Measurements from ENCODE around the gene TASP1. TPM values are rescaled to one million over a fixed set of nuclear protein-coding genes. Genes with fewer than 3 reads are reported as not detected.

TASP1 gene
- total RNA-seq, 6 experiments from 2014 or later = 2.5 to 6.1 (median 4.3) TPM

DNA sequence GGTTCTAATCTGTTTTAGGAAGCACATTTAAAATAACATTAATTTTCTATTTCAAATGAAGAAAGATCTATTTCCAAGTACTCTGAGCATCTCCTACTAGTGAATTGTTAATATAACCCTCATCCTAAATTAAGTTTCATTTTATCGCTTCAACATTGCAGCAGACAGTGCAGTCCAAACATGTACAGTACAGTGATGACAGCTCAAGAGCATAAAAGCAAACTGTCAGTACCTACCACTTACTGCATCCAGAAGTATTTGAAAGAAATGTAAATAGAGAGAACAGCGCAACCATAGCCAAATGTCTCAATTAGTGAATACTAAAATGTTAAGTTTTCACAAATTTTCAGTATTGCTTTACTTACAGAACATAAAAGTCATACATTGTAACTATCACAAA, 238.3 kb downstream of the TASP1 start:
- no peak overlapping the region for H3K4me3 ChIP-seq
- TF ChIP-seq, protein P1, sequence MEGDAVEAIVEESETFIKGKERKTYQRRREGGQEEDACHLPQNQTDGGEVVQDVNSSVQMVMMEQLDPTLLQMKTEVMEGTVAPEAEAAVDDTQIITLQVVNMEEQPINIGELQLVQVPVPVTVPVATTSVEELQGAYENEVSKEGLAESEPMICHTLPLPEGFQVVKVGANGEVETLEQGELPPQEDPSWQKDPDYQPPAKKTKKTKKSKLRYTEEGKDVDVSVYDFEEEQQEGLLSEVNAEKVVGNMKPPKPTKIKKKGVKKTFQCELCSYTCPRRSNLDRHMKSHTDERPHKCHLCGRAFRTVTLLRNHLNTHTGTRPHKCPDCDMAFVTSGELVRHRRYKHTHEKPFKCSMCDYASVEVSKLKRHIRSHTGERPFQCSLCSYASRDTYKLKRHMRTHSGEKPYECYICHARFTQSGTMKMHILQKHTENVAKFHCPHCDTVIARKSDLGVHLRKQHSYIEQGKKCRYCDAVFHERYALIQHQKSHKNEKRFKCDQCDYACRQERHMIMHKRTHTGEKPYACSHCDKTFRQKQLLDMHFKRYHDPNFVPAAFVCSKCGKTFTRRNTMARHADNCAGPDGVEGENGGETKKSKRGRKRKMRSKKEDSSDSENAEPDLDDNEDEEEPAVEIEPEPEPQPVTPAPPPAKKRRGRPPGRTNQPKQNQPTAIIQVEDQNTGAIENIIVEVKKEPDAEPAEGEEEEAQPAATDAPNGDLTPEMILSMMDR (IDR thresholded peaks at IDR 0.05) = no peak
- no peak for TF ChIP-seq POLR2A (IDR thresholded peaks at IDR 0.05)
- no peak overlapping the region for H3K27ac ChIP-seq
- no peaks in the 10 kb centered on the region for H3K4me1 ChIP-seq
- DNase-seq (no peak), ATAC-seq (no peak)
- no peaks in the 10 kb centered on the region for H3K36me3 ChIP-seq
- H3K9me3 ChIP-seq = no peaks in the 10 kb centered on the region
- H3K27me3 ChIP-seq = no peaks in the 10 kb centered on the region
- WGBS (ENCODE audit: insufficient coverage, low coverage, low lambda C conversion rate, missing lambda C conversion rate) = 100% methylated on average over 2 of the region's 2 CpGs
- intact Hi-C loops (cut with DNase I) = no loop called here

DNA sequence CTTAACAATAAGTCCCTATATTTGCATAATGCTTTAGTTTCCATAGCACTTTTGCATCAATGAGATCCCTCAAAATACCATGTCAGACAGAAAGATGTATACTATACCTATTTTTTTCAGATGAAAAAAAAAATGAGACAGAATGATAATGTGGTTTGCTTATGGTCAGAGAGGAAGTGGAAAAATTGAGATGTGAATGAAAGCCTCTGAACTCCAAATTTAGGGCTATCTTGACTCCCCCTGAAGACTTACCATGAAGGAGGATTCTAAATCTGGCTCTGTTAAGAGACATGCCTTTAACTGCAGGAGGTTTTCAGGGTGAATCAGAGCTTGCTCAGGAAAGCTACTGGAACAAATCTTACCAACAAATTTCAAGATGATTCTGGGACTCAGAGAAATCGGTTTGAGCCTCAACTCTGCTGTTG, 241.4 kb downstream of the TASP1 start:
- no peaks in the 10 kb centered on the region for H3K9me3 ChIP-seq
- H3K27me3 ChIP-seq = no peaks in the 10 kb centered on the region
- DNase-seq = no peak
- no peaks in the 10 kb centered on the region for H3K4me1 ChIP-seq
- no peaks in the 10 kb centered on the region for H3K36me3 ChIP-seq
- ATAC-seq = no peak
- no peak overlapping the region for H3K27ac ChIP-seq
- intact Hi-C loops (cut with DNase I) = no loop called here
- TF ChIP-seq, protein P1 (IDR thresholded peaks at IDR 0.05) = no peak
- no peak for TF ChIP-seq POLR2A (IDR thresholded peaks at IDR 0.05)
- H3K4me3 ChIP-seq = no peak overlapping the region
- 100% methylated on average over 1 of the region's 1 CpG for WGBS (ENCODE audit: insufficient coverage, low coverage, low lambda C conversion rate, missing lambda C conversion rate)

DNA sequence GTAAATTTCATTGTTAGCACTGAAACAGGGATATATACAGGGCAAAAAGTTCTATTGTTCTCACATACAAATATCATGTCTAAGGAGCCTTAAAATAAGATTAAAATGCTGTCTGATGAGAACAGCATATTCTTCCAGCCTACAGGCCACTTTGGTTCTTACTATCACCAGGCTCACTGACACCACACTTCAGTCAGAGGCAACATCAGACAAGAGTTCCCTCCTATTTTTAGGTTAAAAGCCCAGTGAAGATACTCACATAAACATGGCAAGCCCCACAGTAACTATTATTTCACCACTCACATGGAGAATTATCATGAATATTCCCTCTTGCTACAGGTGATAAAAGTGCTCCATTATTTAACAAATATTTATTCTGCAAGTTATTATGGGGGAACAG, 241.9 kb downstream of the TASP1 start:
- no peak for ATAC-seq
- Histone ChIP-seq H3K9me3 (no peaks in the 10 kb centered on the region), H3K36me3 (no peaks in the 10 kb centered on the region), H3K4me3 (no peak overlapping the region), H3K4me1 (no peaks in the 10 kb centered on the region), H3K27ac (no peak overlapping the region), H3K27me3 (no peaks in the 10 kb centered on the region)
- intact Hi-C loops (cut with DNase I) = no loop called here
- TF ChIP-seq, protein P1 (IDR thresholded peaks at IDR 0.05) = no peak
- no peak for TF ChIP-seq POLR2A (IDR thresholded peaks at IDR 0.05)
- no peak for DNase-seq

DNA sequence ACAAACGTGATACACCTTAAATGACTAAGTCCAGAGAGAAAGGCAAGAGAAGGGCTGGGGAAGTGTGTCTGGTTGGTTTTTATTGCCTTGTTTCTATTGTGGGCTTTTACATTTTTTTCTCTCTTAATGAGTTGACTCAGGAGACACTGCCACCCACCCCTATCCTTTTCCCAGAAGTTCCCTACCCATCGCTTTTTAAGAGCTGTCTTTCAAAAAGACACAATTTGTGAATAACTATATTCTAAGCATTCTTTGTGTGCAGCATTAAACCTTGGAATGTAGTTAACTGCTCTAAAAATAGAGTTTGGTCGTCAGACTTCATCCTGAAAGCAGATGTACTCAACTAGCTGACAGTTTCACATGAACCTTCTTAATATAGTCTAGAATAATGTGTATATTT, 242.7 kb downstream of the TASP1 start:
- Histone ChIP-seq H3K27ac (no peak overlapping the region), H3K9me3 (no peaks in the 10 kb centered on the region), H3K4me3 (no peak overlapping the region), H3K27me3 (no peaks in the 10 kb centered on the region), H3K4me1 (no peaks in the 10 kb centered on the region), H3K36me3 (no peaks in the 10 kb centered on the region)
- DNase-seq = no peak
- no peak for ATAC-seq
- TF ChIP-seq, protein P1 (IDR thresholded peaks at IDR 0.05) = no peak
- no peak for TF ChIP-seq POLR2A (IDR thresholded peaks at IDR 0.05)
- 70% methylated on average over 3 of the region's 3 CpGs for WGBS (ENCODE audit: insufficient coverage, low coverage, low lambda C conversion rate, missing lambda C conversion rate)
- intact Hi-C loops (cut with DNase I) = no loop called here

DNA sequence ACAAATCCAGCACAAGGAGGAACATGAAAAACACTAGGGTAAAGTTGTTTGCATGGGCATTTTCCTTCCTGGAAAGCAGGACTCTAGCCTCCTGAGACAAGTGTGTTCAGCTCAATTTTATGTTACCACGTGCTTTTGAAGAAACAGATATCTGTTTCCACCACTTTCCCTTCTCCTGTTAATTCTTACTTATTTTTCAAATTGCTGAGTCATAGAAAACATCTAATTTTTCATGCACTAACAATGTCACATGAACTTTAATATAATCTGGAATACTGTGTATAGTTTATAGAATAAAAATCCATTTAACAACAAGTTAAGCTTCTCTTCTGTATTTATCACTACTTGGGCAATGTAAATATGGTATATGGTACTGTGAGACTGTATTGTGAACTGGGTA, 243.5 kb downstream of the TASP1 start:
- Histone ChIP-seq H3K4me3 (no peak overlapping the region), H3K4me1 (no peaks in the 10 kb centered on the region), H3K9me3 (no peaks in the 10 kb centered on the region), H3K27me3 (no peaks in the 10 kb centered on the region), H3K36me3 (no peaks in the 10 kb centered on the region), H3K27ac (no peak overlapping the region)
- WGBS (ENCODE audit: insufficient coverage, low coverage, low lambda C conversion rate, missing lambda C conversion rate) = 78% methylated on average over 1 of the region's 1 CpG
- intact Hi-C loops (cut with DNase I) = no loop called here
- ATAC-seq = no peak
- no peak for DNase-seq
- TF ChIP-seq, protein P1 (IDR thresholded peaks at IDR 0.05) = no peak
- TF ChIP-seq POLR2A (IDR thresholded peaks at IDR 0.05) = no peak
